LNCaP clone FGC (cell line): ENCODE measurements around the gene HAO2.
"Not testable (repeated sequence)": the region's sequence is repeated elsewhere in the genome, so short reads cannot be mapped to it uniquely, and the experiment has no call there.

Source experiments
- DNase-seq: peaks from one replicate; pipeline ENCODE4 v3.0.0-alpha.2; 2011; ENCODE audit warnings: low read depth
- H3K4me3 ChIP-seq: 2 replicates; pipeline ENCODE4 v1.5.1; 2011; ENCODE audit warnings: mild to moderate bottlenecking, low read depth, low read length, control low read depth
- TF ChIP-seq, protein P1 (sequence below): IDR thresholded peaks from 2 replicates; pipeline ENCODE4 v1.5.1; 2012; ENCODE audit warnings: mild to moderate bottlenecking; ENCODE audit not compliant: control insufficient read depth, insufficient read depth; ENCODE audit errors: extremely low read depth

HAO2 gene

GRCh38 chr1:119332622-119333021 is 36.0 kb upstream of the HAO2 start:
- no peak for DNase-seq
- H3K4me3 ChIP-seq = no peak overlapping the region
- TF ChIP-seq, protein P1, sequence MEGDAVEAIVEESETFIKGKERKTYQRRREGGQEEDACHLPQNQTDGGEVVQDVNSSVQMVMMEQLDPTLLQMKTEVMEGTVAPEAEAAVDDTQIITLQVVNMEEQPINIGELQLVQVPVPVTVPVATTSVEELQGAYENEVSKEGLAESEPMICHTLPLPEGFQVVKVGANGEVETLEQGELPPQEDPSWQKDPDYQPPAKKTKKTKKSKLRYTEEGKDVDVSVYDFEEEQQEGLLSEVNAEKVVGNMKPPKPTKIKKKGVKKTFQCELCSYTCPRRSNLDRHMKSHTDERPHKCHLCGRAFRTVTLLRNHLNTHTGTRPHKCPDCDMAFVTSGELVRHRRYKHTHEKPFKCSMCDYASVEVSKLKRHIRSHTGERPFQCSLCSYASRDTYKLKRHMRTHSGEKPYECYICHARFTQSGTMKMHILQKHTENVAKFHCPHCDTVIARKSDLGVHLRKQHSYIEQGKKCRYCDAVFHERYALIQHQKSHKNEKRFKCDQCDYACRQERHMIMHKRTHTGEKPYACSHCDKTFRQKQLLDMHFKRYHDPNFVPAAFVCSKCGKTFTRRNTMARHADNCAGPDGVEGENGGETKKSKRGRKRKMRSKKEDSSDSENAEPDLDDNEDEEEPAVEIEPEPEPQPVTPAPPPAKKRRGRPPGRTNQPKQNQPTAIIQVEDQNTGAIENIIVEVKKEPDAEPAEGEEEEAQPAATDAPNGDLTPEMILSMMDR = no peak

DNA sequence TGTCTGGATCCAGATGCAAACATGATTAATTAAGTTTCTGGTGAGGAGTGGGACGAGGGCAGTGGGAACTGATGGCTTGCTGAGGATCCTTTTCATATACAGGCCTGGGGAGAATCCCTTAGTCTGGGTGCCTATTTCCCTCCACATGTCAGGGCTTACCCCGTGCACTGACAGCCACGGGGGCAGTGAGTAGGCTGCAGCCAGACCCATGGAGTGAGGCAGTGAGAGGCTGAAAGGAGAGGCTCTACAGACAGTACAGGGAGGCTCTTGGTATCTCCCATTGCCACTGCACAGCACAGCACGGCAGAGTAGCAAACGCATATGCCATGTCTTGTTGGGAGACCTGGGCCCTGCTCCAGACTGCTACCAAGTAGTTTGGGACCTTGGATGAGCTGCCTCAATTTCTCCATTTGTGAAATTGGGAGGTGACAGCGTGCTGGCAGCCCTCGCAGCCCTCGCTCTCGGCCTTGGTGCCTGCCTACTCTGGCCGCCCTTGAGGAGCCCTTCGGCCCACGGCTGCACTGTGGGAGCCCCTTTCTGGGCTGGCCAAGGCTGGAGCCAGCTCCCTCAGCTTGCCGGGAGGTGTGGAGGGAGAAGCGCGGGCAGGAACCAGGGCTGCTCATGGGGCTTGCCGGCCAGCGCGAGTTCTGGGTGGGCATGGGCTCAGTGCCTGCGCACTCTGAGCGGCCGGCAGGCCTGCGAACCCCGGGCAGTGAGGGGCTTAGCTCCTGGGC is 35.3 kb upstream of the HAO2 start:
- H3K4me3 ChIP-seq = no peak overlapping the region
- TF ChIP-seq, protein P1 = no peak
- DNase-seq = no peak

- not testable (repeated sequence) for H3K4me3 ChIP-seq, DNase-seq
Observed at GRCh38 chr1:119333897-119334250, 34.7 kb upstream of the HAO2 start.

- TF ChIP-seq, protein P1 = no peak
- DNase-seq = no peak
Observed at GRCh38 chr1:119336848-119337247, 31.7 kb upstream of the HAO2 start.

GRCh38 chr1:119338004-119338403 is 30.6 kb upstream of the HAO2 start:
- H3K4me3 ChIP-seq = no peak overlapping the region
- TF ChIP-seq, protein P1 = no peak
- no peak for DNase-seq

More at GRCh38 chr1:119336848-119337247, 31.7 kb upstream of the HAO2 start:
- no peak overlapping the region for H3K4me3 ChIP-seq

GRCh38 chr1:119338757-119339156 is 29.8 kb upstream of the HAO2 start:
- DNase-seq = no peak
- H3K4me3 ChIP-seq = no peak overlapping the region
- TF ChIP-seq, protein P1 = no peak

GRCh38 chr1:119340861-119341261 is 27.7 kb upstream of the HAO2 start:
- H3K4me3 ChIP-seq = no peak overlapping the region
- DNase-seq = no peak
- TF ChIP-seq, protein P1 = no peak
